Small intestine (tissue), 7 donors: Measurements from ENCODE around the gene COPE. TPM values are rescaled to one million over a fixed set of nuclear protein-coding genes. Genes with fewer than 3 reads are reported as not detected.
A peak's percentile ranks its signal among the peaks of the same experiment; 100 is the strongest.

Experiments
- DNase-seq, 2 donors: peaks; one replicate each; pipeline versions ENCODE4 v3.0.0 to v3.0.0-alpha.2; 2013
- FAIRE-seq: peaks from 2 replicates; lab custom pipeline; 2012; peaks lifted over from hg19 to GRCh38; lab: Jason Lieb, UNC
- H3K27ac ChIP-seq, 3 donors: one replicate each; pipeline ENCODE4 v1.5.1; 2013; ENCODE audit warnings: low read length in 2 of 3, mild to moderate bottlenecking in 2 of 3, control low read depth in 1 of 3, inconsistent platforms in 1 of 3, low read depth in 1 of 3, moderate library complexity in 1 of 3
- H3K27me3 ChIP-seq, 3 donors: one replicate each; pipeline ENCODE4 v1.6.1; 2013; ENCODE audit warnings: low read length in 3 of 3, inconsistent platforms in 1 of 3; ENCODE audit not compliant: control insufficient read depth in 3 of 3, insufficient read depth in 3 of 3
- H3K36me3 ChIP-seq, 3 donors: one replicate each; pipeline ENCODE4 v1.6.1; 2013; ENCODE audit warnings: low read length in 3 of 3, inconsistent platforms in 1 of 3, low read depth in 1 of 3, mild to moderate bottlenecking in 1 of 3, moderate library complexity in 1 of 3; ENCODE audit not compliant: control insufficient read depth in 3 of 3, insufficient read depth in 2 of 3
- H3K4me1 ChIP-seq, 3 donors: one replicate each; pipeline ENCODE4 v1.6.1; 2013; ENCODE audit warnings: low read length in 2 of 3, inconsistent platforms in 1 of 3, low read depth in 1 of 3, mild to moderate bottlenecking in 1 of 3, moderate library complexity in 1 of 3; ENCODE audit not compliant: control insufficient read depth in 3 of 3, insufficient read depth in 2 of 3
- H3K4me3 ChIP-seq, 3 donors: one replicate each; pipeline ENCODE4 v1.5.1; 2013; ENCODE audit warnings: low read length in 3 of 3, control low read depth in 1 of 3, inconsistent platforms in 1 of 3, low read depth in 1 of 3, mild to moderate bottlenecking in 1 of 3, moderate library complexity in 1 of 3
- H3K9me3 ChIP-seq, 2 donors: one replicate each; pipeline ENCODE4 v1.6.1; 2013; ENCODE audit warnings: low read depth in 1 of 2, low read length in 1 of 2; ENCODE audit not compliant: control insufficient read depth in 2 of 2, insufficient read depth in 1 of 2
- WGBS, 3 donors: extraction: QIAGEN DNeasy Blood & Tissue Kit; methylation state at CpG; one replicate each; pipeline ENCODE4 v1.1.7; 2013; 5-methylcytosine and 5-hydroxymethylcytosine counted together
- polyA plus RNA-seq, 4 donors: library from polyadenylated mRNA; stranded (reverse) in 3 of 4; unstranded in 1 of 4; fragments of 200-250 nt in 3 of 4; fragments of 120-200 nt in 1 of 4; gene quantifications; one replicate each; pipeline versions ENCODE4 v1.2.1 to v1.2.3, GENCODE V29; 2013
- donor health status: healthy with polysubstance abuse.
- donor health status: control.
- donor health status: control.
- donor health status: Bipolar disorder and iron deficiency.
- donor health status: healthy.

Gene COPE
- polyA plus RNA-seq, 4 donors, result 139 to 350 (median 270) TPM

- FAIRE-seq, result no peak
- peaks cover 48 to 100% (median 48%) of the 10 kb centered on the region in 3 donors for H3K36me3 ChIP-seq
Measured at GRCh38 chr19:18854982-18855381, 64.2 kb downstream of the COPE start.

GRCh38 chr19:18853755-18854427, 65.3 kb downstream of the COPE start:
- Histone ChIP-seq H3K27me3 (no peaks in the 10 kb centered on the region), H3K27ac (no peak overlapping the region), H3K9me3 (no peaks in the 10 kb centered on the region), H3K36me3 (peaks cover 42 to 100% (median 44%) of the 10 kb centered on the region in 3 donors), H3K4me3 (no peak overlapping the region), H3K4me1 (no peaks in the 10 kb centered on the region)
- no peak for FAIRE-seq
- no peak for DNase-seq
- 90 to 94% (median 91%) methylated on average over 17 of the region's 17 CpGs for WGBS, 3 donors

More at GRCh38 chr19:18854982-18855381, 64.2 kb downstream of the COPE start:
- Histone ChIP-seq H3K27ac (no peak overlapping the region), H3K9me3 (no peaks in the 10 kb centered on the region), H3K27me3 (no peaks in the 10 kb centered on the region), H3K4me3 (no peak overlapping the region), H3K4me1 (no peaks in the 10 kb centered on the region)
- no peak for DNase-seq
- WGBS, 3 donors, result 95 to 97% (median 96%) methylated on average over 31 to 33 of the region's 33 CpGs

GRCh38 chr19:18852648-18853047, 66.5 kb downstream of the COPE start:
- WGBS, 3 donors, result 87 to 90% (median 88%) methylated on average over 12 of the region's 12 CpGs
- Histone ChIP-seq H3K4me1 (no peaks in the 10 kb centered on the region), H3K36me3 (peaks cover 33 to 98% (median 38%) of the 10 kb centered on the region in 3 donors), H3K27me3 (no peaks in the 10 kb centered on the region), H3K27ac (no peak overlapping the region), H3K4me3 (no peak overlapping the region), H3K9me3 (no peaks in the 10 kb centered on the region)
- DNase-seq (no peak), FAIRE-seq (no peak)

GRCh38 chr19:18851673-18852325, 67.4 kb downstream of the COPE start:
- Histone ChIP-seq H3K4me1 (peaks cover 0 to 5% (median 0%) of the 10 kb centered on the region in 3 donors), H3K27me3 (no peaks in the 10 kb centered on the region), H3K9me3 (no peaks in the 10 kb centered on the region), H3K4me3 (no peak overlapping the region), H3K27ac (no peak overlapping the region), H3K36me3 (peaks cover 26 to 95% (median 36%) of the 10 kb centered on the region in 3 donors)
- no peak for DNase-seq
- no peak for FAIRE-seq
- 93 to 95% (median 93%) methylated on average over 30 to 31 of the region's 31 CpGs for WGBS, 3 donors

- H3K9me3 ChIP-seq, result no peaks in the 10 kb centered on the region
- H3K4me3 ChIP-seq, result no peak overlapping the region
- DNase-seq (no peak), FAIRE-seq (no peak)
- H3K4me1 ChIP-seq, result peaks cover 0 to 6% (median 0%) of the 10 kb centered on the region in 3 donors
- no peaks in the 10 kb centered on the region for H3K27me3 ChIP-seq
- H3K36me3 ChIP-seq, result peaks cover 22 to 92% (median 34%) of the 10 kb centered on the region in 3 donors
- H3K27ac ChIP-seq, result no peak overlapping the region
- WGBS, 3 donors, result 86 to 89% (median 88%) methylated on average over 26 to 27 of the region's 27 CpGs
Measured at GRCh38 chr19:18850471-18851375, 68.5 kb downstream of the COPE start.

GRCh38 chr19:18849838-18850400, 69.3 kb downstream of the COPE start:
- H3K36me3 ChIP-seq, result peaks cover 18 to 92% (median 29%) of the 10 kb centered on the region in 3 donors
- WGBS, 3 donors, result 59 to 74% (median 65%) methylated on average over 16 of the region's 16 CpGs
- FAIRE-seq (no peak), DNase-seq (no peak)
- H3K27me3 ChIP-seq, result no peaks in the 10 kb centered on the region
- no peak overlapping the region for H3K4me3 ChIP-seq
- H3K27ac ChIP-seq, result peak overlapping the region in 2 of 3 donors; percentile 30 to 61
- peaks cover 0 to 6% (median 0%) of the 10 kb centered on the region in 3 donors for H3K4me1 ChIP-seq
- H3K9me3 ChIP-seq, result no peaks in the 10 kb centered on the region
